Activated CD4-positive, alpha-beta T cell treated with anti-CD3 and anti-CD28 coated beads, Interleukin-2, amount 50 U/mL, for 48 hours (primary cell): ENCODE data around the gene TNFSF13B.
"Not testable (repeated sequence)": the region's sequence is repeated elsewhere in the genome, so short reads cannot be mapped to it uniquely, and the experiment has no call there.

Experiments used
- DNase-seq, 2 experiments: peaks; one replicate each; pipeline ENCODE4 v3.0.0-alpha.2; 2020

The TNFSF13B gene

DNA sequence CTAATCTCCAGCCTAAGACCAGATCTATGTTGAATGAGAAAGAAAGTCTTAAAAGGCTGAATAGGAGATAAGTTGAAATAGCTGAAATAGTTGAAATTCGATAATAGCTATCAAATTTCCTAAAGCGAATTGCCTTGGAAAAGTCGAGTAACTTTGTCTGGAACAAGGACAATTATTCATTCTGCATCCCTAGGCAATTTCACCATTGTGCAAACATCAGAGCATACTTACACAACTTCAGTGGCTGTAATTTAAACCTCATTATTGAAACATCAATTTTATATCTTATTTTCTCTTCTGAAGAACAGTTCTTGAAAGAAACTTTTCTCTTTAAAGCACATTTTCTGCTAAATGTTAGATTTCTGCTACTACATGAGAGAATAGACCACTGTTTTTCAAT is 13.6 kb downstream of the TNFSF13B start:
- DNase-seq: no peak

DNA sequence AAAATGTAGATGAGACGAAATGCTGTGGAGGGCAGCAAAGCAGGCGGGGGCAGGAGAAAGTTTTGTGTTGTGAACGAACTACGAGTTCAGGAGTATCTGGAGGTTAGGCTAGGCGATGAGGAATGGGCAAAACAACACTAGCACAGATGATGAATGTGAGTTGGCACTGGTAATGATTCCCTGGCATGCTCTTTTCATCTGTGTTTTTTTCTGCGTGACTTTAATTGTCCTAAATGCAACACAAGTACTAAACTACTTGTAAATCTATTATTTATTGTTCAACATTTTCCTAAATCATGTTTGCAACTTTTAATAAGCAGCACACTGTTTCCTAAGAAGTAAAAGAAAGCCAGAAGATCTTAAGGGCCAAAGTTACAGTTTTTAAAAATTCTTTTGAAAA is 19.2 kb downstream of the TNFSF13B start:
- DNase-seq: no peak

DNA sequence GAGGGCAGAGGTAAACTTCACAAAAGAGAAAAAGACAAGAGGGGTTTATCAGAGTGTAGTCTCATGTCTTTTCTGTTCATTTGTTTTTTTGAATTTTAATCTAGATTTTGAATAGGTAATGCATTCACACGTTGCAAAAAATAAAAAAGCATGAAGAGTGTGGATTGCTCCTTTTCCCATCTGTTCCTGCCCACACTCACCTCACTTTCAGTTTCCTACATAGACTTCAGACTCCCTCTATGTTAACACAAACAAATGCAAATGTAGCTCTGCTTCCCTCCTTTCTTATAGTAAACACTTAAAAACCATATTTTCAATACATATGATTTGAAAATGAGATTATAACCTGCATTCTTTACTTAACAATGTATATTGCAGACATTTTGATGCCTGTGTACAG is 20.3 kb downstream of the TNFSF13B start:
- DNase-seq: no peak

DNA sequence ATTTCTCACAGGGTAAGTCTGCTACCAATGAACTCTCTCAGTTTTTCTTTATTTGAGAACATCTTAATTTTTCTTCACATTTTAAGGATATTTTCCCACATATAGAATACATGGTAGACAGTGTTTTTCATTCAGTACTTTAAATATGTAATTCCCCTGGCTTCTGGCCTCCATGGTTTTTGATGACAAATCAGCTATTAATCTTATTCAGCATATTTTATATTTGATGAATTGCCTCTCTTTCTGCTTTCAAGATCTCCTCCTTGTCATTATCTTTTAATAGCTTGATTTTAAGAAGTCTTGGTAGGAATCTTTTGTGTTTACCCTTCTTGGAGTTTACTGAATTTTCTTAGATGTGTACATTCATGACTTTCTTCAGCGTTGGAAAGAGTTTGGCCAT is 27.6 kb downstream of the TNFSF13B start:
- DNase-seq: no peak

DNA sequence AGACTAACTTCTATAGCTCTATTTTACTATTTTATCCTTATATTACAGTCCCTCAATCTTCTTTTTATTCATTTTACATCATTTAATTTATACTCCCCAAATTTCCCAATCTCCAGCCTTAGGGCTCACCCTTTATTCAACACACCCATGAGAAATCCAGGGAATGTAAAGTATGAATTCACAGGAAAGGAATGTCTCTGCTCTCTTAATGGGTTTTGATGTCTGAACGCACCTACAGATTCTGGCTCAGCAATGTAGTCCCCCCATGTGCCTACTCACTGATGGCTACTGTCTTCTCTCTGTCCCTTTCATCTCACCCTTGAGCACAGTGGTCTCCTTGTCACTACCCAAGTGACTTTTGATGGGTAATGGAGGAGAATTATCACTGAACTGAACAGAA is 32.8 kb downstream of the TNFSF13B start:
- no peak for DNase-seq

DNA sequence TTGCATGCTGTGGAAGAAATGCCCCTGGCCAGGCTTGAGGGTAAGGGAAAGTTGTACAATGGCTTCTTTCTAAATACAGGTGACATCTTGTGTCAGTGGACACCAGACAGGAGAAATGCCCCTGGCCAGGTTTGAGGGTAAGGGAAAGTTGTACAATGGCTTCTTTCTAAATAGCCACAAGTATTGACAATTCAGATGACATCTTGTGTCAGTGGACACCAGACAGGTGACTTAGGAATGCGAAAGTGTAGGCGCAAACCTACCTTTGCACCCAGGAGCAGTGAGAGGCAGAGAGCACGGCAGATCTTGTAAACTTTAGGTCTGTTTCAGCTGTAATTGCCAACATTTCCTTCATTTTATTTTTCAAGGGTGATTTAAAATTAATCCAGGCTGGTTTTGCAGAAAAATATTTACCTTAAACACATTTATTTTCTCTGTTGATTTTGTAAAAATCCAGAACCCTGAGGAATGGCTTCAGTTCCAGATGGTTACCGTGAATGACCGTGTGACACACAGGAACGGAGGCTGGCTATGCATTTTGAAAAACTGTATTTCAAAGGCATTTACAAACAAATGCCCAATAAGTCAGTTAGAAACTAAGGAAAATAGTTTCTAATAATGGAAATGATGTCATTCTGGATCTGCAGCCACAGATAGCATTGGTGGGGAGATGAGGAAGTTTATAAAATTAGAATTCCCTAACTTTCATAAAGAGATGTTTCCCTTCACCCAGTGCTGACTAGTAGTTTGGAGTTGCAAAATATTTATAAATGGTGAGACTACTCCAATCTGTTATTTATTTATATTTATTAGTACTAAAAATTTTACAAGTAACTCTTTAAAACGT is 34.9 kb downstream of the TNFSF13B start:
- no peak for DNase-seq

DNA sequence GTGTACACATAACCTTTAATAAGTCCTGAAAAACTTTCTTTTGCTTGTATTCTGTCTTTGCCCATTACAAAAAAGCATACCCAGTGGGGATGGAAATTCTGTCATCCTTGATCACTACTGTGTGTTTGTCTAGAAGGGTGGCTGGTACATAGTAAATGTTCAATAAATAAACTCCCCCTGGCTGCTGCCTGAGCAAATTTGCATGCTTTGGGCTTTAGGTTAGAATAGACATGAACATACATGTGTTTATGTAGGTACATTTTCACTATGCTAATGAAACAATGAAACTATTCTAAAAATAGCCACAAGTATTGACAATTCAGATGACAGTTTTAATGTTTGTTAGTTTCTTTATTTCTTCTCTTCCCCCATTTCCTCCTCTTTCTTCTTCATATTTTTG is 36.1 kb downstream of the TNFSF13B start:
- no peak for DNase-seq

DNA sequence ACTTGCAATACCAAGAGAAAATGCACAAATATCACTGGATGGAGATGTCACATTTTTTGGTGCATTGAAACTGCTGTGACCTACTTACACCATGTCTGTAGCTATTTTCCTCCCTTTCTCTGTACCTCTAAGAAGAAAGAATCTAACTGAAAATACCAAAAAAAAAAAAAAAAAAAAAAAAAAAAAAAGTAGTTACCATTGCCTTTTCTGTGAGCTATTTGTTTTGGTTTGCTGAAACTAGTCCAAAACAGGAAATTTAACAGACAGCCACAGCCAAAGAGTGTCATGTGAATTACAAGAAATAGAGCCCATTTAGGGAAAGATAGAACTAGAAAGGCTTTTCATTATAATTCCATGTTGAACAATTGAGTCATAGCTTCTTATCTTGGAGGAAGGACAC is 37.3 kb downstream of the TNFSF13B start:
- DNase-seq: no peak

DNA sequence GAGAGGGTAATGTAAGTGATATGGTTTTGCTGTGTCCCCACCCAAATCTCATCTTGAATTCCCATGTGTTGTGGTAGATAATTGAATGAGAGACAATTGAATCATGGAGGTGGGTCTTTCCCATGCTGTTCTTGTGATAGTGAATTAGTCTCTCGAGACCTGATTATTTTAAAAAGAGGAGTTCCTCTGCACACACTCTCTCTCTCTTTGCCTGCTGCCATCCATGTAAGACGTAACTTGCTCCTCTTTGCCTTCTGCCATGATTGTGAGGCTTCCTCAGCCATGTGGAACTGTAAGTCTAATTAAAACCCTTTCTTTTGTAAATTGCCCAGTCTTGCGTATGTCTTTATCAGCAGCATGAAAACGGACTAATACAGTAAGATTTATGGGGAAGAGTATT is 42.1 kb downstream of the TNFSF13B start:
- DNase-seq: not testable (repeated sequence)

DNA sequence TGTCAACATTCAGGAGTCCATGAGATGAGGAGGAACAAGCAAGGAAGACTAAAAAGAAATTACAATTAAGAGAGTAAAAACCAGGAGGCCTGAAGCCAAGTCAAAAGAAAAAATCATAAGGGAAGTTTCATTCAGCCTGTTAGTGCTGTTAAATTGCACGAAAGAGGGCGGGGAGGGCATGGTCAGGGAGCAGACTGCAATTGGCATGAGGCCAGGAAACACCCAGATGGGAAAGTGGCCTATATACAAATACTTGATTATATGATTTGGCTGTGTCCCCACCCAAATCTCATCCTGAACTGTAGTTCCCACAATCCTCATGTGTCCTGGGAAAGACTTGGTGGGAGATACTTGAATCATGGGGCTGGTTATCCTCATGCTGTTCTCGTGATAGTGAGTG is 43.9 kb downstream of the TNFSF13B start:
- DNase-seq: no peak

DNA sequence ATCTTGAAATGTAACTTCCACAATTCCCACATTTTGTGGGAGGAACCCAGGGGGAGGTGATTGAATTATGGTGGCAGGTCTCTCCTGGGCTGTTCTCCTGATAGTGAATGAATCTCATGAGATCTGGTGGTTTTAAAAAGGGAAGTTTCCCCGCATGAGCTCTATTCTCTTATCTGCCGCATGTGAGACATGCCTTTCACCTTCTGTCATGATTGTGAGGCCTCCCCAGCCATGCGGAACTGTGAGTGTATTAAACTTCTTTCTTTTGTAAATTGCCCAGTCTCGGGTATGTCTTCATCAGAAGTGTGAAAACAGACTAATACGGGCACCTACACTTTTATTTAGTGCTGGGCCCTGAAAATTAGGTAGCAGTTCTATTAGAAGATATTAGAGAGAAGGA is 45.8 kb downstream of the TNFSF13B start:
- no peak for DNase-seq

DNA sequence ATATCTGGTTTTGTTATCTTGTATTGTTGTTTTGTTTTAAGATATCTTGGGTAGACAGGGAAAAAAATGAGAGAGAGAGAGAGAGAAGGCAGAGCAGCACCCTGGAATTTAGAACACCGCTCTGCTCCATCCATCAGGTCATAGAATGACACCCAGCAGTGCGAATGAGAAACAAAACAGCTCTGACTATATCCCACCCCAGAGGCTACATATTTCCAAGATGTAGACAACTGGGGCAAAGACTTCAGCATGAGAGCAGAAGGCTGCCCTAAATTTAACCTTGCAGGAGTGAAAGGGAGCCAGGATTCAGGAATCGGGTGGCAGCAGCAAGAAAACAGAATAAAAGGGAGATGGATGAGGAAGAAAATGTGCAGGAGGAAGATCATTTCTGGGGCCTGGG is 46.5 kb downstream of the TNFSF13B start:
- DNase-seq: no peak

DNA sequence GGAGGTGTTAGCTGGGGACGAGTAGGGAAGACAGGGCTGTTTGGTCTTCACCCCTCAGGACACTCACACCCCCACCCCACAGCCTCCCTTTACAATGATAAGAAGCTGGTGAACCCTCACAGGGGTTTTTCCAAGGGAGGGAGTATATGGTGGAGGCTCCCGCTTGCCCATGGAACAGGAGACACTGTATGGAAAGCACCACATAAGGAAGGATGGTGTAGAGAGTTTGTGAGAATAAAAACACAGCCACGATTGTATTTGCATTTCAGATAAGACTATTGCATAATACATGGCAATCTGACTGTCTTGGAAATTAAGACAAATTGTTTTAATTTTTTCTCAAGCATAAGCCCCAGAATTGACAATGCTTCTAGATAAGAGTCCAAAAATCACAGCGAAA is 46.9 kb downstream of the TNFSF13B start:
- no peak for DNase-seq

DNA sequence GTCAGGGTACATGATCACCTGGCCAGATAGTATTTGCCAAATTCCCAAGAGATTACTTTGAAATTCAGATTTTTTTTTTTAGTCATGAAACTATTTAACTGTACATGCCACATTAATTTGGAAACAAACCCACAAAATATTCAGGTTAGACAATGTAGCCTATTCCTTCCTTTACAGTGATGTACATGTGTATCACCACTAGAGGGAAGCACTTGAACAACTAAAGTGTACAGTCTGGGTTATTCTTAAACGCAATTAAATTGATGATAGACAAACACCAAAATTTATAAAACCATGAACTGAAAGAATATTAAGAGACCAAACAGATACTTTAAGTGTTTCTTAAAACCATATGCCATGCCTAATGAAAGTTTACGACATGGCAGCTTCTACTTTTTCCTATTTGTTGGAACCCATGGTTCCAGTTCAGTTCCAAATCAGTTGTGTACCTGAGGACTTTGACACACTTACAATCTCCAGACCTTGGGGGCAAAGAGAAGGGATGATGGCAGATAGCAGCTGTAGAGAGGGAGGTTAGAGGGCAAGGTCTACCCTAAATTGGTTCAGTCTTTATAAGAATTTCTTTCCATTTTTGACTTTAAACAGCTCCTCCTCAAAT is 52.8 kb downstream of the TNFSF13B start:
- no peak for DNase-seq

DNA sequence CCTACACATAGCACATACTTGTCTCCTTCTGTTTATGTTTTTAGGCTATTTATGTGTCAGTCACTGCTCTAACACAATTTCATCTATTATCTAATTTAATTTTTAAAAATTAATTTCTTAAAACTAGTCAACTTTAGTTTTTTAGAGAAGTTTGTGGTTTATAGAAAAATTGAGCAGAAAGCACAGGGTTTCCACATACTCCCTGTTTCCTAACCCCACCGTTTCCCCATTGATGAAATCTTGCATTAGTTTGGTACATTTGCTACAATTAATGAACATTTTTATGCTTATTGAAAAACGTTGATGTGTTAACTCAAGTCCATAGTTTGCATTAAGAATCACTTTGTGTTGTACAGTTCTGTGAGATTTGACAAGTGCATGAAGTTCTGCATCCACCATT is 53.5 kb downstream of the TNFSF13B start:
- DNase-seq: no peak

DNA sequence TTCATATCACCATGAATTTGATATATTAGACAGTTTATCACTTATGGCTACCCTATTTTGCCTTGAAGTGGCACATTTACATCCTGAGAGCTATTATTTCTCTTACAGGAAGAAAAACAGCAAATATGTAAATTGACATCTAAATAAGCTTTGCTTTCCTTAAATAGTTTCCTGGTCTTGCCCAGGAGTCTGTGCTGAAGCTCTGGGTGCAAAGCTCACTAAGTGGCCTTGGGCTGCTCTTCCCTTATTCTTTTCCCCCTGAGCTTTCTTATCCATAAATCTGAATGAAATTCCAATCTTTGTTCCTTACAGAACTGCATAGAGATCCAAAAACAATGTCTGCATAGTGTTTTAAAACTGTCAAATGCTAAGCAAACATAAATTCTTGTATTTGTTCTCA is 56.3 kb downstream of the TNFSF13B start:
- no peak for DNase-seq

DNA sequence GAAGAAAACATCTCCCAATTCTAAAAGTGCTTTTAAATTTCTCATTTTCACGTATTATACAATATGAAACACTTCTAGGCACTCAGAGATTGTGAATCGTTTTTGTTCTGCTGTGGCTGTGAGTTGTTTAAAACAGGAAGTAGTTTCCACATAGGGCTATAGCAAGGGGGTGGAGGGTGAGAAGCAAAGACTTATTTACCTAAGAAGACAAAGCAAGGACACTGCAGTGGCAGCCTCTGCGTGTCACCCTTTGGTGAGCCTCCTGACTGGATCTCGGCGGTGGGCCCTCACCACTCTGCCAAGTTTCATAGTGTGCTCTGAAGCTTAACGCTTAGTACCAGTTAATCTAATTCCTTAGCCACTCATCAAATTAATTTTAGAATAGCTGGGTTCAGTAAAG is 56.8 kb downstream of the TNFSF13B start:
- no peak for DNase-seq

DNA sequence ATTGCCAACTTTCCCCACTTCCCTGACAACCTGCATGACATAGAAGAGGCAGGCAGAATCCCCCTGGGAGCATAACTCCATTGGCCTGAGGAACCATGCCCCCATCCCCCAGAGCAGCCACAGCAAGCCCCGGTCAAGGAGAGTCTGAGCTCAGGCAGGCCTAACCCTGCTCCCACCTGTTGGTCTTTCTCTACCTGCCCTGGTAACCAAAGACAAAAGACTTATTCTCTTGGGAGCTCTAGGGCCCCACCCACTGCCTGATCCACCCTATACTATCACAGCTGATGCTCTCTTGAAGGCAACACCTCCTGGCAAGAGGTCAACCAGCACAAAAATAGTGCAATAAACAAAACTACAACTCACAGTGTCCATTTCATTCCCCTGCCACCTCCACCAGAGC is 59.3 kb downstream of the TNFSF13B start:
- no peak for DNase-seq

DNA sequence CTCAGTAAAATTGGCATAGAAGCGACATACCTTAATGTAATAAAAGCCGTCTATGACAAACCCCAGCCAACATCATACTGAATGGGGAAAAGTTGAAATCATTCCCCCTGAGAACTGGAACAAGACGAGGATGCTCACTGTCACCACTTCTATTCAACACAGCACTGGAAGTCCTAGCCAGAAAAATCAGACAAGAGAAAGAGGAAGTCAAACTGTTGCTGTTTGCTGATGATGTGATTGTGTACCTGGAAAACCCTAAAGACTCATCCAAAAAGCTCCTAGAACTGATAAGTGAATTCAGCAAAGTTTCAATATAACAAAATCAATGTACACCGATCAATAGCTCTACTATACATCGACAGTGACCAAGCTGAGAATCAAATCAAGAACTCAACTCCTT is 63.3 kb downstream of the TNFSF13B start:
- no peak for DNase-seq

DNA sequence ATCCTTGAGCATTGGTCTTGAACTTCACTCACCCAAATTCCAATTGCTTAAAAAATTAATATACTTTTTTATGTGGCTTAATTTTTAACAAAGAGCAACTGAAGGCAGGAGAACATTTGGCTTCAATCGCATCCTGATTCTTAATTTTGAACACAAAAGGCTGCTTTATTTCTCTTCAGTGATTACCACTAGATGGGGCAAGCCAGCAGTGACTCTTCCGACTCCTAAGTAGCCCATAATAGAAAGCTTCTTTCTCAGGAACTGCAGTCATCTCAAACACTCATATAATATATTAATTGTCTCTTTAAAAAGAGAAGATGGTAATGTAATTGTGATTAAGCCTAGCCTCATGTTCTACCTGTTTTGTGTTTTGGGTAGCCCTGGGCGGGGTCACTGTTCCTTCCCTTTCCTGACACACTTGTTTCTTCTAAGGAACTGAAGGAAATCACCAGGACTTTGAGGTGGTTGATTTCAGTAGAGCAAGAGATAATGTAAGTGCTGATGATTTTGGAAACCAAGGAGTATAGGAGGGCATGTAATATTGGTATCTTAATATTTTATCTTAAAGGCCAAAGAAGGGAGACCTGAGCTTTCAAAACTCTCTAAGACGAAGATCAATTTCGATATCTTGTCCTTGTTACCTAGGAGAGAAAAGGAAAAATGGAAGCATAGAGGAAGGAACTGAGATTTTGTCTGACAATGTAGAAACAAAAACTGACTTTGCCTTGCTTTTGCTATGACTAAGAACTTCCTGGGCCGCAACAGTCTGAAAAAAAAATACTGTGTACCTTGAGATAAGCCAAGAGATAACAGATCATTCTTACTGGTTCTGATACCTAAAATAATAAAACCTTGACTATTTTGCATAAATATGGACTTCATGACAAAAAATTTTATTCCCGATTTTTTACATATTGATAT is 73.1 kb downstream of the TNFSF13B start:
- DNase-seq: no peak

DNA sequence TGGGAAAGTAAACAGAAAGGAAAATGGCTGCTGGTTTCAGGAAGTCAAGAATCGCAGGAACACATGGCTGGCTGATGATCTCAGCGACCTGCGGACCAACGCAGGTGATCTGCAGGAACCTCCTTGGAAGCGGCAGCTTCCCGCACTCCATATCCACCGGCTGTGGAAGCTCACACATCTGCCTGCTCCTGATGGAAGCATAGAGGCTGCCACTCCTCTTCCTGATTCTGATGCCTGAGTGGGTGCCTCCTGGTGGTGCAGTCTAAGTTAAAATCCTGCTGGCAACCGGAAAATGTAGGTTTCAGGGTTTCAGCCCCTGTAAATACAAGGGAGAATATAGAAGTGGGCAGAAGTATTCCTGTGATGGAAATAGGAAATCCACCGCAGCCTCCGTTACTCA is 75.5 kb downstream of the TNFSF13B start:
- no peak for DNase-seq

DNA sequence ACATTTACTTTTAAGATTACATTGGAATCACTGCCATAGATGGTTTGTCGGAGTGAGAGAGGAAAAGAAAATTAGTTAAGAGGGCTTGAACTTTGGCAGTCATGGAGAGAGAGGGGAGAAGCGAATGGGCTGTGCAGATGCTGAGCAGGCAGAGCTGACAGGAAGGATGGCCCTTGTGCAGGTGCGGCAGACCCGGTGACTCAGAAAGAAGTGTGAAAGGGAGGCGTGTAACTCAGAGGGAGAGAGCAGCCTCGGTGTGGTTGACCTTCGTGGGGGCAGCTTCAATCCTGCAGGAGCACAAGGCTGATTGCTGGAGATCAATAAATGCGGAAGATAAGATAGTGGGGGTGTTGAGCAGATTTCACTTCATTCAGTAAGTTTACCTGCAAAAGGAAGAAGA is 76.9 kb downstream of the TNFSF13B start:
- peak; percentile 10 for DNase-seq

DNA sequence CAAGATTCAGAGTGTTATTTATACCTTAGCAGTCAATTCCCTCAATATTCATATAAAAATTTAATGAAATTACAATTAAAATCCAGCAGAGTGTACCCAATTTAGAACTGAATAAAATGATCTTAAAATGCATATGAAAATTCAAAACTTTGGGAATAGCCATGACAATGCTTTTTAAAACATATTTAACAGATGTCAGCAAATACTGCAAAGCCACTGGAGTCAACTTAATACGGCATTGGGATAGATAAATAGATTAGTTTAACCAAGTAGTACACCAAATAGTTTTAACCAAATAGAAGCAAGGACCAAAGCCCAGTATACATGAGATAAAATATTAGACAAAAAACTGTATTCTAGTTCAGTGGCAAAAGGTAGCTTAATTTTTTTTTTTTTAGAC is 79.8 kb downstream of the TNFSF13B start:
- no peak for DNase-seq

DNA sequence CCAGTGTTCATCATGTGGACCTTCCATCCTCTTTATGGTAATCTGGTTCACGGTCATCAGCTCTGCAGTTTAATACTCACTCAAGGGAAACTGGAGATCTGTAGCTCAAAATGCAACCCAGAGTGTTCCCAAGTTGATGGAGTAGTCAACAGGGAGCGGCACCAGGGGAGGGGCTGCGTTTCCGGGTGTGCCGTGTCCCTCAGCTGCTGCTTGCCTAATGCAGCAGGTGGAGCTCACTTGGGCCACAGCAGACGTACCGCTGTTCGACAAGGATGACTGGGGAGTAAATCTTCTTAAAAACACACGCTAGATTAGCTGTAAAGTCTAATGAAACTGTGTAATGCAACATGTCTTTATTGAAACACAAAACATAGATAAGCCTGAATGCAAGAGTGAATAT is 81.1 kb downstream of the TNFSF13B start:
- DNase-seq: no peak
